ENCODE results near the gene BRI3BP.

BRI3BP gene

DNA sequence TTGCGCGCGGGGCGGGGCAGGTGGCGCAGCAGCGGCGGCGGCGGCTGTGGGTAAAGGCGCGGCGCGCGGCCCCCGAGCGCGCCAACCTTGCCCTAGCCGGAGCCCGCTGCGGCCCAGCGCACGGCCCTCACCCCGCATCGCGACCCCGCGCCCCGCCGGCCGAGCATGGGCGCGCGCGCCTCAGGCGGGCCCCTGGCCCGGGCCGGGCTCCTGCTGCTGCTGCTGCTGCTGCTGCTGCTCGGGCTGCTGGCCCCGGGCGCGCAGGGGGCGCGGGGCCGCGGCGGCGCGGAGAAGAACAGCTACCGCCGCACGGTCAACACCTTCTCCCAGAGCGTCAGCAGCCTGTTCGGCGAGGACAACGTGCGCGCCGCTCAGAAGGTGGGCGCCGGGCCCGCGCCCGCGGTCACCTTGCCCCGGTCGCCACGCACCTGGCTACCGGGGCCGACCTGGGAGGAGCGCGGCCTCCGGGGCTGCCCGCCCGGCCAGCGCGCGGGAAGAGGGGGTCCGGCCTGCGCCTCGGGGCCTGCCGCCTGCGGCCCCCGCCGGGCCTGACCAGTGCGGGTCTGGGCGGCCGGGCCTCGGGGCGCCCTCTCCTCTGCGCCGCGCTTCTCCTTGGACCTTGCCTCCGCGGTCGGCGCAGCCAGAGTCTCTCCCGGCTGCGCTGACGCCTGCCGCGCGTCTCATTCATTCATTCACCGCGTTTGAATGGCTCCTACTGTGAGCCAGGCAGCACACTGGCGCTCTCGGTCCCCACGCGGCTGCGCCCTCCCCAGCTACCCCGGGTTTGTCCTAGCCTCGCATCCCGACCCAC lies at the start of gene BRI3BP:
Gene BRI3BP (plus strand): TSS at position 20 of the 811 bp plus-strand sequence. CDS start 146 bp downstream, at position 166.
- DNase-seq (ENCODE audit: low spot score): peak; percentile 45

DNA sequence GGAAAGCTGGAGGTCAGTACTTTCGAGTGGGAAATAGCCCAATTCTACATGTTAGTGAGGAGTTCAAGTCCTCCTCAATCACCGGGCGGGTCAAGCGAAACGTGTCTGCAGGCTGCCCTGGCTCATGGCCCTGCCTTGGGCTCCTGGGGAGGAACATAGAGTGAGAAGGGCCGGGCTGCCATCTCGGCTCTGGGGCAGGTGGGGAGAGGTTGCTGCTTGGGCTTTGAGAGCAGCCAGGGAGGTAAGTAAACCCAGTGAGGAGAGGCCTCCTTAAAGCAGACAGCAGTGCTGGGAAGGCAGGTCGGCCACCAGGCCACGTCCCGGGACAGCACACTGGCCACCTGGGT lies 47.0 kb upstream of the BRI3BP start:
- DNase-seq (ENCODE audit: low spot score): no peak

- DNase-seq (ENCODE audit: low spot score): no peak
These were observed 46.4 kb upstream of the BRI3BP start for GRCh38 chr12:124947013-124947412.

- DNase-seq (ENCODE audit: low spot score): peak; percentile 40
These were observed 45.7 kb upstream of the BRI3BP start for GRCh38 chr12:124947561-124948398.

- DNase-seq (ENCODE audit: low spot score): no peak
These were observed 44.4 kb upstream of the BRI3BP start for GRCh38 chr12:124949066-124949465.

- DNase-seq (ENCODE audit: low spot score): no peak
These were observed 43.4 kb upstream of the BRI3BP start for GRCh38 chr12:124949779-124950728.

DNA sequence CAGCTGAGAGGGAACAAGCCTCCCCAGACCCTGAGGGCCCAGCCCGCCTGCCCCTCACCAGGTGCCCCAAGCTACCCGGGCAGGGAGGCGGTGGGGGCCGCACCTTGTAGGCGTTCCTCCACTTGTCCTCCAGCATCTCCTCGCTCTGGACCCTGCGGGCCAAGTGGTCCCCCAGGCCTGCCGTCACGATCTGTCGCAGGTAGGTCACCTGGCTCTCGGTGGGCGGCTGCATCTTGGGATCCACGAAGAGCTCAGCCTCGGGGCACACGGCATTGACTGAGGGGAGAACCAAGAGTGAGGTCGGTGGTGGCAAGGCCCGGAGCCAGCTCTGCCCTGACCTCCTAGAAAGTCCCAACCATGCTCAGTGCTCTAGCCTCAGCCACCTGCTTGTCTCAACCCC lies 41.1 kb upstream of the BRI3BP start:
- DNase-seq (ENCODE audit: low spot score): no peak

DNA sequence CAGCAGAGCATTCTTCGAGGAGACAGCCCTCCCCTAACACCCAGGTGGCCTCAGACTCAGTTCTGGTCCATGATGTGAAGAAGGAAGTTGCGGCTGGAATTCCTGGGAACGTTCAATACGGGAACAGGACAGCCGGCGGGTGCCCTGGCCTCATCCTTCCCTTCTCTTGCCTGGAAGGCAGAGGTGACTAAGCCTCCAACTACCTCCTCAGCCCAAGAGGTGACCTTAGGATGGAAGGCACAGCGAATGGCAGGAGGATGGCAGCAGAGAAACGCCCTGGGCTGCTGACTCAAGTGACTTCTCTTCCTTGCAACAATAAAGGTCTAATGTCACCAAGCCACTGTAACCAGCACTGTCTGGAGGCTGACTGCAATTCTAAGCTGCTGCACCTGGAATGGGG lies 40.6 kb upstream of the BRI3BP start:
- no peak for DNase-seq (ENCODE audit: low spot score)

GRCh38 chr12:124953689-124954405 lies 39.6 kb upstream of the BRI3BP start:
- no peak for DNase-seq (ENCODE audit: low spot score)

- no peak for DNase-seq (ENCODE audit: low spot score)
These were observed 38.7 kb upstream of the BRI3BP start for GRCh38 chr12:124954771-124955170.

DNA sequence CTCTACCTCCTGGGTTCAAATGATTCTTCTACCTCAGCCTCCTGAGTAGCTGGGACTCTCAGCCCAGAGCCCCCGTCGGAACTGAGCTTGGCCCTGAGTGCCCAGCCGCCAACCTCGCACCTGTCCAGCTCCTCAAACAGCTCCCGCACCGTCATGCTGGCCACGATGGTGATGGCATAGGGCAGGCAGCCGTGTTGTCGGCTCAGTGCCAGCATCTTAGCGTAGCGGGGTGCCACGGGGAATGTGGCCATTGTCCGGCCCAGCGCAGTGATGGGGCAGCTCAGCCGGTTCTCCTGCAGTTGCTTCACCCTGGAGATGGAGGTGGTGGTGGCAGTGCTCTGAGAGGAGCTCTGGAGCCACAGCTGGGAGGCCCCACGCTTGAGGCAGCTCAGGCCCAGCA lies 36.9 kb upstream of the BRI3BP start:
- DNase-seq (ENCODE audit: low spot score): no peak

GRCh38 chr12:124961055-124961454 lies 32.4 kb upstream of the BRI3BP start:
- DNase-seq (ENCODE audit: low spot score): no peak

DNA sequence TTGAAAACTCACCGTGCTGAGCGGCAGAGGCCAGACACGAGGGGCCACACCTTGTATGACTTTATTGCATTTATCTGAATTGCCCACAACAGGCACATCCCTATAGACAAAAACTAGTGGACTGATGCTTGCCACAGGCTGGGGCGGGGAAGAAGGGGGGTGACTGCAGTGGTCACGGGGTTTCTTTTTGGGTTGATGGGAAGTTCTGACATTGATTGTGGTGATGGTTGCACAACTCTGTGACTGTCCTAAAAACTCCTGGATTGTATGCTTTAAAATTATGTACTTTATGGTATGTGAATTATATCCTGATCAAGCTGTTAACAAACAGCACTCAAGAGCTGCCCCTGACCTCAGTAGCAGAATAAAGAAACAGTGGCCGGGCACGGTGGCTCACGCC lies 30.2 kb upstream of the BRI3BP start:
- DNase-seq (ENCODE audit: low spot score): no peak

- DNase-seq (ENCODE audit: low spot score): no peak
These were observed 29.2 kb upstream of the BRI3BP start for GRCh38 chr12:124964251-124964650.

- no peak for DNase-seq (ENCODE audit: low spot score)
These were observed 28.5 kb upstream of the BRI3BP start for GRCh38 chr12:124964836-124965462.

GRCh38 chr12:124967016-124967739 lies 26.3 kb upstream of the BRI3BP start:
- no peak for DNase-seq (ENCODE audit: low spot score)

DNA sequence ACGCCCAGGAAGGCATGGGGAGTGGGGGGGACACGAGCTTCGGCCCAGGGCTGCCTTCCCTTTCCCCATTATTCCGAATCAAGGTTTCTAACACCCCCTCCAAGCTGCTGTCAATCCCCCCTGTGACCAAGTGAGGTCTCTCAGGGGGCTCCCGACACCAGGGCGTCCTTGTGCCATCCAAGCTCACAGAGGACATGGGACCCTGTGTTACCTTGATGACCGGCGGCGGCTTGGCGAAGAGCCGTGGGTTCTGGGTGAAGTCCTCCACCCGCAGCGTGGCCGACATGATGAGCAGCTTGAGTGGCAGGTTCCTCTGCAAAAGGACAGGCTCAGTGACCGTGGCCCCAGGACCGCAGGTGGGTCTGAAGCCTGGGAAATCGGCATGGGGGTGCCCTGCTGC lies 24.8 kb upstream of the BRI3BP start:
- no peak for DNase-seq (ENCODE audit: low spot score)

DNA sequence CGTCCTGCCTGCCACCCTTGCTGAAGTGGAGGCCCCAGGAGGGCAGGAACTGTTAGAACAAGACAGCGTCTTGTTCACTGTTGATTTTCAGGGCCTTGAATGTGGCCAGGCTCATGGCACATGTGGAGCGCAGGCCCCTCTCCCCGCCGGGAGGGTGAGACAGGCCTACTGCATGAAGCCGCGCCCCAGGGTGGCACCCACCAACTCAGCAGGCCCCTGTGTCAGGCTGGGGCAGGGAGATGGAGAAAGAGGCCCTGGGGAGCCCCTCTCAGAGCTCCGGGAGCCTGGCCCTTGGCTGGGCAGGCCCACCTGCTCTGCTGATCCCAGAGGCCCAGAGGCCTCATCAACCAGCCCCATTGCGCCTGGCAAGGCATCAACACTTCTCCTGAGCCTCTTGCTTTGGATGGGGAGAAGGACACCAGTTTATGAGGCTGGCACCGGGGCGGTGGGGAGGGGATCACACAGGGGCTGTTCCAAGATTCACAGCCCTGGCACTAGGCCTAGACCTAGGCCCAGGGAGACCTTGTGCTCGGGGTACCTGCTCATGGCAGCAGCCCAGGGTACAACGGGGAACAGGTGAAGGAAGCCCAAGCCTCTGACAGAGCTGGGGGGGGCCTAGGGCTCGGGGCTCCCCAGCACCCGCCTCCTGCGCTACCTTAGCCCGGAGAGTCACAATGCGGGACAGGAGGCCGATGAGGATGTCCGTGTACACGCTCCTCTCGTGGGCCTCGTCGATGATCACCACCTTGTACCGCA lies 22.6 kb upstream of the BRI3BP start:
- DNase-seq (ENCODE audit: low spot score): no peak

- DNase-seq (ENCODE audit: low spot score): no peak
These were observed 21.8 kb upstream of the BRI3BP start for GRCh38 chr12:124971603-124972002.

- DNase-seq (ENCODE audit: low spot score): no peak
These were observed 21.2 kb upstream of the BRI3BP start for GRCh38 chr12:124972211-124972610.
